PC-9 (cell line): Measurements from ENCODE around the gene ACSL4. TPM values are rescaled to one million over a fixed set of nuclear protein-coding genes. Genes with fewer than 3 reads are reported as not detected.

Experiments
- BruUV-seq: library from RNA; stranded (reverse); fragments of 400-500 nt; replicated peaks from 2 replicates; lab custom pipeline; 2021; lab: Mats Ljungman, UMichigan
- CTCF ChIA-PET: fragments of 300-600 bp; sonication (Branson Sonifier 250); formaldehyde crosslinking; loops from one replicate; lab custom pipeline; 2022; ENCODE audit warnings: antibody characterized with exemption; lab: Charles Lee
- POLR2A ChIA-PET: fragments of 300-600 bp; sonication (Branson Sonifier 250); formaldehyde crosslinking; loops from one replicate; lab custom pipeline; 2022; ENCODE audit warnings: antibody characterized with exemption; ENCODE audit not compliant: unreplicated experiment; lab: Charles Lee
- DNase-seq, 2 experiments: peaks; one replicate each; pipeline versions ENCODE4 v3.0.0 to v3.0.0-alpha.2; 2015 to 2022; ENCODE audit warnings: mixed read lengths in 1 of 2
- H2AFZ ChIP-seq: fragments of 200-600 bp; sonication (generic); 2 replicates; pipeline ENCODE4 v1.8.1; 2017; ENCODE audit warnings: antibody characterized with exemption
- H3F3A ChIP-seq: fragments of 200-600 bp; sonication (generic); 2 replicates; pipeline ENCODE4 v1.8.1; 2017; ENCODE audit warnings: antibody characterized with exemption, mild to moderate bottlenecking, low read depth; ENCODE audit not compliant: insufficient read depth
- H3K27ac ChIP-seq: fragments of 200-600 bp; sonication (generic); 2 replicates; pipeline ENCODE4 v1.6.1; 2016; ENCODE audit warnings: mixed run types
- H3K27me3 ChIP-seq: fragments of 200-600 bp; sonication (generic); 2 replicates; pipeline ENCODE4 v1.6.1; 2016; ENCODE audit warnings: low read depth, mixed run types; ENCODE audit not compliant: insufficient read depth
- H3K36me3 ChIP-seq: fragments of 200-600 bp; sonication (generic); 2 replicates; pipeline ENCODE4 v1.6.1; 2016; ENCODE audit warnings: low read depth, mixed run types
- H3K4me1 ChIP-seq: fragments of 200-600 bp; sonication (generic); replicated peaks from 2 replicates; pipeline ENCODE4 v1.6.1; 2016; ENCODE audit warnings: mixed run types; ENCODE audit not compliant: insufficient read depth
- H3K4me2 ChIP-seq: fragments of 200-600 bp; sonication (generic); 2 replicates; pipeline ENCODE4 v1.6.1; 2017; ENCODE audit warnings: mixed run types
- H3K4me3 ChIP-seq: fragments of 200-600 bp; sonication (generic); 2 replicates; pipeline ENCODE4 v1.6.1; 2016; ENCODE audit warnings: mixed run types
- H3K79me2 ChIP-seq: fragments of 200-600 bp; sonication (generic); 2 replicates; pipeline ENCODE4 v1.6.1; 2017; ENCODE audit warnings: low read depth, mixed run types
- H3K9me2 ChIP-seq: fragments of 200-600 bp; sonication (generic); 2 replicates; pipeline ENCODE4 v1.8.1; 2017; ENCODE audit warnings: mild to moderate bottlenecking; ENCODE audit not compliant: insufficient read depth
- H3K9me3 ChIP-seq: fragments of 200-600 bp; sonication (generic); 2 replicates; pipeline ENCODE4 v1.8.1; 2016; ENCODE audit warnings: low read depth; ENCODE audit not compliant: insufficient read depth
- H4K20me1 ChIP-seq: fragments of 200-600 bp; sonication (generic); 2 replicates; pipeline ENCODE4 v1.8.1; 2017; ENCODE audit not compliant: insufficient read depth
- EZH2 ChIP-seq: fragments of 200-600 bp; sonication (generic); IDR thresholded peaks from 2 replicates; pipeline ENCODE4 v1.8.0; 2017; ENCODE audit warnings: antibody characterized with exemption, low read depth
- intact Hi-C: fragments of 100-400 bp; cut with micrococcal nuclease; formaldehyde crosslinking; loops from one replicate; pipeline ENCODE4 v1.10.0; 2022; ENCODE audit not compliant: unreplicated experiment
- total RNA-seq: library from RNA; stranded (reverse); gene quantifications from 2 replicates; pipeline ENCODE4 v1.2.3, GENCODE V29; 2021
- TF ChIP-seq, protein P1 (sequence below): fragments of 200-600 bp; sonication (generic); conservative IDR thresholded peaks from 2 replicates; pipeline ENCODE4 v1.6.1; 2017; ENCODE audit warnings: mixed run types, antibody characterized with exemption, mild to moderate bottlenecking, moderate library complexity

The ACSL4 gene
- total RNA-seq, 1 experiment from 2014 or later, result 81.1 TPM

- Histone ChIP-seq H3K36me3 (peaks cover 5% of the 10 kb centered on the region; the same call in 1 of the 2 replicates), H2AFZ (no peak overlapping the region), H4K20me1 (no peaks in the 10 kb centered on the region), H3K4me3 (no peak overlapping the region), H3K27me3 (no peaks in the 10 kb centered on the region), H3K4me1 (no peaks in the 10 kb centered on the region), H3F3A (no peaks in the 10 kb centered on the region), H3K9me2 (no peaks in the 10 kb centered on the region), H3K27ac (no peak overlapping the region), H3K79me2 (peaks cover 4% of the 10 kb centered on the region; the same call in 1 of the 2 replicates), H3K4me2 (no peak overlapping the region), H3K9me3 (no peaks in the 10 kb centered on the region)
- ChIA-PET POLR2A (no interaction called here), CTCF (no interaction called here)
- BruUV-seq, result no TSS peak
- DNase-seq, result no peak
- TF ChIP-seq, protein P1, sequence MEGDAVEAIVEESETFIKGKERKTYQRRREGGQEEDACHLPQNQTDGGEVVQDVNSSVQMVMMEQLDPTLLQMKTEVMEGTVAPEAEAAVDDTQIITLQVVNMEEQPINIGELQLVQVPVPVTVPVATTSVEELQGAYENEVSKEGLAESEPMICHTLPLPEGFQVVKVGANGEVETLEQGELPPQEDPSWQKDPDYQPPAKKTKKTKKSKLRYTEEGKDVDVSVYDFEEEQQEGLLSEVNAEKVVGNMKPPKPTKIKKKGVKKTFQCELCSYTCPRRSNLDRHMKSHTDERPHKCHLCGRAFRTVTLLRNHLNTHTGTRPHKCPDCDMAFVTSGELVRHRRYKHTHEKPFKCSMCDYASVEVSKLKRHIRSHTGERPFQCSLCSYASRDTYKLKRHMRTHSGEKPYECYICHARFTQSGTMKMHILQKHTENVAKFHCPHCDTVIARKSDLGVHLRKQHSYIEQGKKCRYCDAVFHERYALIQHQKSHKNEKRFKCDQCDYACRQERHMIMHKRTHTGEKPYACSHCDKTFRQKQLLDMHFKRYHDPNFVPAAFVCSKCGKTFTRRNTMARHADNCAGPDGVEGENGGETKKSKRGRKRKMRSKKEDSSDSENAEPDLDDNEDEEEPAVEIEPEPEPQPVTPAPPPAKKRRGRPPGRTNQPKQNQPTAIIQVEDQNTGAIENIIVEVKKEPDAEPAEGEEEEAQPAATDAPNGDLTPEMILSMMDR, result no peak
- TF ChIP-seq EZH2, result no peak
- intact Hi-C loops, result no loop called here
Measured at GRCh38 chrX:109685656-109686078, 47.4 kb downstream of the ACSL4 start.

DNA sequence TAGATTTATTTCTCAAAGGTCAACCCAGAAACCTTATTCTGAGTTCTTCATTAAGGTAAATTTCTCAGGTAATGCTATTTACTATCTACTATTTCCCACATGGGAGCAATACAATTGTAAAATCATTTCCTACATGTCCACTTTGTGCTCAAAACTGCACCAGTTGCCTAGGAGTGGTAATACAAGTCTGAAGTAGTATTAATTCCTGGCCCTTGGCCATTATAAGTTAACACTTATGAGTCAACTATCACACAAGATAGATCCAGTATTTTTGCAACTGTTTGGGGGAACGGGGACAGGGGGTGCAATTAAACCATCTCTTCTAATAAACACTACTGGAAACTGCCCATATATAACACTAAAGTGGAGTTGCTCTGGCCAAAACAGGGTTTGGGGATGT, 48.9 kb downstream of the ACSL4 start:
- H3K4me3 ChIP-seq, result no peak overlapping the region
- H3K9me2 ChIP-seq, result no peaks in the 10 kb centered on the region
- no TSS peak for BruUV-seq
- TF ChIP-seq EZH2, result no peak
- TF ChIP-seq, protein P1, result no peak
- no peaks in the 10 kb centered on the region for H3K27me3 ChIP-seq
- H3F3A ChIP-seq, result no peaks in the 10 kb centered on the region
- H3K36me3 ChIP-seq, result peaks cover 11% of the 10 kb centered on the region; the same call in 1 of the 2 replicates
- intact Hi-C loops, result no loop called here
- no peaks in the 10 kb centered on the region for H3K9me3 ChIP-seq
- no peak overlapping the region for H2AFZ ChIP-seq
- H3K79me2 ChIP-seq, result 0 out of 2 replicates have a peak, but pooled peaks cover 4% of the 10 kb centered on the region
- DNase-seq, result no peak
- ChIA-PET CTCF (no interaction called here), POLR2A (no interaction called here)
- H3K27ac ChIP-seq, result no peak overlapping the region
- H3K4me2 ChIP-seq, result no peak overlapping the region
- no peaks in the 10 kb centered on the region for H3K4me1 ChIP-seq
- H4K20me1 ChIP-seq, result no peaks in the 10 kb centered on the region

DNA sequence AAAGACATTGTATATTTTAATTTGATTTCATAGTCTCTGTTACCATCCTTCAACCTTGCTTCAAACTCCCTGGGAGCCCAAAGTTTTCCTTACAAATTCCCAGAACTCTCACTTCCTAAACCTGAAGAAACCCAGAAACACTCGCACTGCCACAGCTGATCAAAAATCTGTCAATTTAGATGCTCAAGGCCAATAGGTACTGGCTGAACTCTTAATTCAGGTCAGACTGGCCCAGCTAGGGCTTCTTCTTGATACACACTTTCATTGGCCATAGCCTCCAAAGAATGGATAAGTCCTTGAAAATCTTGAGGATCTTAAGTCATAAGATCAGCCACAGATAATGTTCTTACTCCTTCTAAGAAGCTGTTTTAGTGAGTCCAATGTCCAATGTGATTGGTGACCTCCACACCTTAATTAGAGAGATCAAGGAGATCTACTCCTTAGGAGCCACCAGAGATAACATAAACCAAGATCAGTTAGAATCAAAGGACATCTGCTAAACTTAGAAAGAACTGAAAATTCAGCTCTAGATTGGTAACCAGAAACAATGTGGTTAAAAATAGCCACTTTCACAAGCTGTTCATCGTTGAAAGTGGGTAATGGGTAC, 51.5 kb downstream of the ACSL4 start:
- Histone ChIP-seq H3F3A (no peaks in the 10 kb centered on the region), H3K36me3 (peaks cover 19% of the 10 kb centered on the region), H3K4me1 (no peaks in the 10 kb centered on the region), H3K9me2 (no peaks in the 10 kb centered on the region), H4K20me1 (no peaks in the 10 kb centered on the region), H3K79me2 (no peaks in the 10 kb centered on the region), H3K9me3 (no peaks in the 10 kb centered on the region), H3K4me3 (no peak overlapping the region), H3K4me2 (no peak overlapping the region), H3K27ac (no peak overlapping the region), H3K27me3 (no peaks in the 10 kb centered on the region), H2AFZ (no peak overlapping the region)
- ChIA-PET POLR2A (no interaction called here), CTCF (no interaction called here)
- intact Hi-C loops, result no loop called here
- TF ChIP-seq, protein P1, result no peak
- TF ChIP-seq EZH2, result no peak
- no peak for DNase-seq
- no TSS peak for BruUV-seq
